HG03442 (cell line): ENCODE results near the gene RPS27L.
"Not testable (repeated sequence)": the region's sequence is repeated elsewhere in the genome, so short reads cannot be mapped to it uniquely, and the experiment has no call there.

Experiments
- ATAC-seq: cut with Tn5 transposase; IDR thresholded peaks from one replicate; pipeline ENCODE4 v1.9.1; 2021; ENCODE audit warnings: mild to moderate bottlenecking, moderate library complexity; ENCODE audit not compliant: unreplicated experiment

The RPS27L gene

GRCh38 chr15:63145426-63145825, 11.9 kb downstream of the RPS27L start:
- ATAC-seq = no peak

- no peak for ATAC-seq
Observed at GRCh38 chr15:63140936-63141335, 16.3 kb downstream of the RPS27L start.

GRCh38 chr15:63136742-63137141, 20.5 kb downstream of the RPS27L start:
- ATAC-seq = no peak

GRCh38 chr15:63135804-63136203, 21.5 kb downstream of the RPS27L start:
- no peak for ATAC-seq

GRCh38 chr15:63135281-63135680, 22.0 kb downstream of the RPS27L start:
- no peak for ATAC-seq

GRCh38 chr15:63134245-63134985, 22.9 kb downstream of the RPS27L start:
- ATAC-seq = no peak

- ATAC-seq = no peak
Observed at GRCh38 chr15:63133786-63134185, 23.5 kb downstream of the RPS27L start.

GRCh38 chr15:63126726-63127125, 30.6 kb downstream of the RPS27L start:
- no peak for ATAC-seq

- ATAC-seq = no peak
Observed at GRCh38 chr15:63124506-63124905, 32.8 kb downstream of the RPS27L start.

- ATAC-seq = peak; percentile 83
Observed at GRCh38 chr15:63122002-63122875, 35.0 kb downstream of the RPS27L start.

- peak; percentile 63 for ATAC-seq
Observed at GRCh38 chr15:63121382-63122001, 35.8 kb downstream of the RPS27L start, which contains the start of gene LACTB. Gene LACTB (plus strand): TSS chr15:63121861. CDS start chr15:63121872, 11 bp downstream.

GRCh38 chr15:63118854-63119253, 38.4 kb downstream of the RPS27L start:
- no peak for ATAC-seq

- ATAC-seq = no peak
Observed at GRCh38 chr15:63114465-63114864, 42.8 kb downstream of the RPS27L start.

- no peak for ATAC-seq
Observed at GRCh38 chr15:63112871-63113270, 44.4 kb downstream of the RPS27L start.

GRCh38 chr15:63111481-63111880, 45.8 kb downstream of the RPS27L start:
- ATAC-seq = no peak

- no peak for ATAC-seq
Observed at GRCh38 chr15:63110428-63111026, 46.8 kb downstream of the RPS27L start.

- ATAC-seq = no peak
Observed at GRCh38 chr15:63109920-63110319, 47.4 kb downstream of the RPS27L start.

- no peak for ATAC-seq
Observed at GRCh38 chr15:63109498-63109897, 47.8 kb downstream of the RPS27L start.

GRCh38 chr15:63107895-63108546, 49.3 kb downstream of the RPS27L start:
- ATAC-seq = no peak

- ATAC-seq = not testable (repeated sequence)
Observed at GRCh38 chr15:63105354-63105753, 51.9 kb downstream of the RPS27L start.

- no peak for ATAC-seq
Observed at GRCh38 chr15:63104727-63105126, 52.5 kb downstream of the RPS27L start.
